Measurements from ENCODE around the gene SBF2.

Gene SBF2

DNA sequence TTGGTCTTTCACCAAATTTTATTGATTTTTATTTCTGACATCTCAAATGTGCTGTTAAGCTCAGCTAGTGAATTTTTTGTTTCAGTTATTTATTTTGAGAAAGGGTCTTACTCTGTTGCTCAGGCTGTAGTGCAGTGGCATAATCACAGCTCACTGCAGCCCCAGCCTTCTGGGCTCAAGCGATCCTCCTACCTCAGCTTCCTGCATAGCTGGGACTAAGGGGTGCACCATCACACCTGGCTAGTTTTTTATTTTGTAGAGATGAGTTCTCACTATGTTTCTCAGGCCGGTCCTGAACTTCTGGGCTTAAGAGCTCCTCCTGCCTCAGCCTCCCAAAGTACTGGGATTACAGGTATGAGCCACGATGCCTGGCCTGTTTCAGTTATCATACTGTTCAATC lies 282.0 kb downstream of the SBF2 start:
- Histone ChIP-seq H3K27ac (replicated peaks) (no peak overlapping the region), H3K4me3 (replicated peaks; ENCODE audit: insufficient read depth, low read length) (no peak overlapping the region), H3K27me3 (ENCODE audit: insufficient read depth, poor library complexity, severe bottlenecking) (no peaks in the 10 kb centered on the region)
- TF ChIP-seq, protein P1, sequence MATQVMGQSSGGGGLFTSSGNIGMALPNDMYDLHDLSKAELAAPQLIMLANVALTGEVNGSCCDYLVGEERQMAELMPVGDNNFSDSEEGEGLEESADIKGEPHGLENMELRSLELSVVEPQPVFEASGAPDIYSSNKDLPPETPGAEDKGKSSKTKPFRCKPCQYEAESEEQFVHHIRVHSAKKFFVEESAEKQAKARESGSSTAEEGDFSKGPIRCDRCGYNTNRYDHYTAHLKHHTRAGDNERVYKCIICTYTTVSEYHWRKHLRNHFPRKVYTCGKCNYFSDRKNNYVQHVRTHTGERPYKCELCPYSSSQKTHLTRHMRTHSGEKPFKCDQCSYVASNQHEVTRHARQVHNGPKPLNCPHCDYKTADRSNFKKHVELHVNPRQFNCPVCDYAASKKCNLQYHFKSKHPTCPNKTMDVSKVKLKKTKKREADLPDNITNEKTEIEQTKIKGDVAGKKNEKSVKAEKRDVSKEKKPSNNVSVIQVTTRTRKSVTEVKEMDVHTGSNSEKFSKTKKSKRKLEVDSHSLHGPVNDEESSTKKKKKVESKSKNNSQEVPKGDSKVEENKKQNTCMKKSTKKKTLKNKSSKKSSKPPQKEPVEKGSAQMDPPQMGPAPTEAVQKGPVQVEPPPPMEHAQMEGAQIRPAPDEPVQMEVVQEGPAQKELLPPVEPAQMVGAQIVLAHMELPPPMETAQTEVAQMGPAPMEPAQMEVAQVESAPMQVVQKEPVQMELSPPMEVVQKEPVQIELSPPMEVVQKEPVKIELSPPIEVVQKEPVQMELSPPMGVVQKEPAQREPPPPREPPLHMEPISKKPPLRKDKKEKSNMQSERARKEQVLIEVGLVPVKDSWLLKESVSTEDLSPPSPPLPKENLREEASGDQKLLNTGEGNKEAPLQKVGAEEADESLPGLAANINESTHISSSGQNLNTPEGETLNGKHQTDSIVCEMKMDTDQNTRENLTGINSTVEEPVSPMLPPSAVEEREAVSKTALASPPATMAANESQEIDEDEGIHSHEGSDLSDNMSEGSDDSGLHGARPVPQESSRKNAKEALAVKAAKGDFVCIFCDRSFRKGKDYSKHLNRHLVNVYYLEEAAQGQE (IDR thresholded peaks at IDR 0.05; ENCODE audit: insufficient replicate concordance, low read depth): no peak
- DNase-seq (ENCODE audit: low read depth in 1 of 2, low spot score in 1 of 2): no peak

DNA sequence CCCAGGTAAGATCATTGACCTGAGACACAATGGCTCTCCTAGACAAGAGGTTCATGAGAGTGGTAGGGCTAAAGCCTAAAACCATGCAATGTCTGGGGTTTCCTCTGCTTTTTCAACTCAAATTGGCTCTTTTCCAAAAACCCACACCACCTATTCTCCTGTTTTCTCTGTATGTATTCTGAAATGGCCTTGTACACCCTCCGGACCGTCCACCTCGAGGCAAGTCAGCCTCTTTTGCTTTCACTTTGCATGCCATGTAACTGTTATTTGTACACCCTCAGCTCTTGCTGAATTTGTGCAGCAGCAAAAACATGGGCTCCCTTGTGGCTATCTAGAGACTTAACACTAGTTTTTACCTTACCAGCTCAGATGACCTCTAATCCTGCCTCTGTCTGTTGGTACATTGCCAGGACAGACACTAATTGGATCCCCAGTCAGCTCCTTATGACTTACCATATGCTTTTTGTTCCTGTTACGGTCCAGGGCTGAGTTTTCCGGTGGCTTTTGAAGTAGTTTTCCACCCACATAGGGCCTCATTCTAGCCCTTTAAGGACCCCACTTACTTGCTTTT lies 288.0 kb downstream of the SBF2 start:
- no peak for DNase-seq (ENCODE audit: low read depth in 1 of 2, low spot score in 1 of 2)
- TF ChIP-seq, protein P1 (IDR thresholded peaks at IDR 0.05; ENCODE audit: insufficient replicate concordance, low read depth): no peak
- TF ChIP-seq POLR2AphosphoS5 (IDR thresholded peaks at IDR 0.05; ENCODE audit: low read depth) (no peak), SPI1 (IDR thresholded peaks at IDR 0.05; ENCODE audit: borderline replicate concordance, low read depth) (no peak), GABPA (IDR thresholded peaks at IDR 0.05; ENCODE audit: low read depth) (no peak)
- TF ChIP-seq, protein P2, sequence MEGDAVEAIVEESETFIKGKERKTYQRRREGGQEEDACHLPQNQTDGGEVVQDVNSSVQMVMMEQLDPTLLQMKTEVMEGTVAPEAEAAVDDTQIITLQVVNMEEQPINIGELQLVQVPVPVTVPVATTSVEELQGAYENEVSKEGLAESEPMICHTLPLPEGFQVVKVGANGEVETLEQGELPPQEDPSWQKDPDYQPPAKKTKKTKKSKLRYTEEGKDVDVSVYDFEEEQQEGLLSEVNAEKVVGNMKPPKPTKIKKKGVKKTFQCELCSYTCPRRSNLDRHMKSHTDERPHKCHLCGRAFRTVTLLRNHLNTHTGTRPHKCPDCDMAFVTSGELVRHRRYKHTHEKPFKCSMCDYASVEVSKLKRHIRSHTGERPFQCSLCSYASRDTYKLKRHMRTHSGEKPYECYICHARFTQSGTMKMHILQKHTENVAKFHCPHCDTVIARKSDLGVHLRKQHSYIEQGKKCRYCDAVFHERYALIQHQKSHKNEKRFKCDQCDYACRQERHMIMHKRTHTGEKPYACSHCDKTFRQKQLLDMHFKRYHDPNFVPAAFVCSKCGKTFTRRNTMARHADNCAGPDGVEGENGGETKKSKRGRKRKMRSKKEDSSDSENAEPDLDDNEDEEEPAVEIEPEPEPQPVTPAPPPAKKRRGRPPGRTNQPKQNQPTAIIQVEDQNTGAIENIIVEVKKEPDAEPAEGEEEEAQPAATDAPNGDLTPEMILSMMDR (IDR thresholded peaks at IDR 0.05; ENCODE audit: insufficient read depth, low read length): no peak
- no peaks in the 10 kb centered on the region for H3K27me3 ChIP-seq (ENCODE audit: insufficient read depth, poor library complexity, severe bottlenecking)

DNA sequence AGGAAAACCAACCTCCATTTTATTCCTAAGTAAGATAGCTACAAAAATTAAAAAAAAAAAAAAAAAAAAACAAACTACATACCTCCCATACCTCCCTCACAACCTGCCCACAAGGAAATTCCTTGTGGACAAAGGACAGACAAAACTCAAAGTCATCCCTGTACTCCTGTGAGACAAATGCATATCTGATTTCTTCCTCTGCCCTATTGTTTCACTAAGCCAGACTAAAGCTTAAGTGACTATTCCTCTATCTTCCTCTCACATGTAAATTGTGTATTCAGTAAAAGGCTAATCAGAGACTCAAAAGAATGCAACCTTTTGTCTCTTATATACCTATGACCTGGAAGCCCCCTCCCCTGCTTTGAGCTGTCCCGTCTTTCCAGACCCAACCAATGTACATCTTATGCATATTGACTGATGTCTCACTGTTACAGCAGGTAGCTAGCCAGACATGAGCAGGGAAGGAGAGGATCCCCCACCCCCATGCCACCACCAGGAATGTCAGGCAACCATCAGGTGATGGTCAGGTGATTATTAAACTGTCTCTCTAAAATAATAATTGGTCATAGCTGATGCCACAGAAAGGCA lies 289.4 kb downstream of the SBF2 start:
- H3K27ac ChIP-seq (replicated peaks): no peak overlapping the region
- DNase-seq (ENCODE audit: low read depth in 1 of 2, low spot score in 1 of 2): no peak
- H3K4me3 ChIP-seq (replicated peaks; ENCODE audit: insufficient read depth, low read length): no peak overlapping the region
- TF ChIP-seq, protein P1 (IDR thresholded peaks at IDR 0.05; ENCODE audit: insufficient replicate concordance, low read depth): no peak
- TF ChIP-seq POLR2AphosphoS5 (IDR thresholded peaks at IDR 0.05; ENCODE audit: low read depth): no peak
- TF ChIP-seq SPI1 (IDR thresholded peaks at IDR 0.05; ENCODE audit: borderline replicate concordance, low read depth): no peak
- TF ChIP-seq, protein P2 (IDR thresholded peaks at IDR 0.05; ENCODE audit: insufficient read depth, low read length): no peak
- no peak for TF ChIP-seq GABPA (IDR thresholded peaks at IDR 0.05; ENCODE audit: low read depth)
- H3K27me3 ChIP-seq (ENCODE audit: insufficient read depth, poor library complexity, severe bottlenecking): no peaks in the 10 kb centered on the region

More for the DNA sequence above, 288.0 kb downstream of the SBF2 start:
- no peak overlapping the region for H3K27ac ChIP-seq (replicated peaks)
- H3K4me3 ChIP-seq (replicated peaks; ENCODE audit: insufficient read depth, low read length): no peak overlapping the region
